Keratinocyte (primary cell): ENCODE measurements around the gene RNF215. TPM values are rescaled to one million over a fixed set of nuclear protein-coding genes. Genes with fewer than 3 reads are reported as not detected.
A peak's percentile ranks its signal among the peaks of the same experiment; 100 is the strongest.

Source experiments
- DNase-seq: peaks from one replicate; pipeline ENCODE4 v3.0.0-alpha.2; 2011; ENCODE audit warnings: low read depth, missing footprints, low spot score
- FAIRE-seq: peaks from 2 replicates; lab custom pipeline; 2011; peaks lifted over from hg19 to GRCh38; lab: Jason Lieb, UNC
- H2AFZ ChIP-seq: 2 replicates; pipeline ENCODE4 v1.6.0; 2012; ENCODE audit warnings: low read length, control low read depth, inconsistent platforms; ENCODE audit not compliant: control insufficient read depth
- H3K27ac ChIP-seq: 2 replicates; pipeline ENCODE4 v1.5.1; 2011; ENCODE audit warnings: low read length; ENCODE audit not compliant: control insufficient read depth, insufficient read depth
- H3K27me3 ChIP-seq: 3 replicates; pipeline ENCODE4 v1.6.0; 2011; ENCODE audit warnings: low read length; ENCODE audit not compliant: control insufficient read depth, insufficient read depth; ENCODE audit errors: extremely low read depth
- H3K36me3 ChIP-seq, 2 experiments: 2 replicates in 1 of 2; 3 replicates in 1 of 2; pipeline ENCODE4 v1.5.1; 2011; ENCODE audit warnings: low read length in 2 of 2, mild to moderate bottlenecking in 1 of 2; ENCODE audit not compliant: control insufficient read depth in 2 of 2, insufficient read depth in 2 of 2; ENCODE audit errors: extremely low read depth in 1 of 2
- H3K4me1 ChIP-seq: 3 replicates; pipeline ENCODE4 v1.5.1; 2011; ENCODE audit warnings: low read length; ENCODE audit not compliant: control insufficient read depth, insufficient read depth; ENCODE audit errors: extremely low read depth
- H3K4me2 ChIP-seq: 3 replicates; pipeline ENCODE4 v1.6.0; 2011; ENCODE audit warnings: low read depth, low read length; ENCODE audit not compliant: control insufficient read depth, insufficient read depth; ENCODE audit errors: extremely low read depth
- H3K4me3 ChIP-seq, 3 experiments: fragments of 200-600 bp in 1 of 3; sonication (generic) in 1 of 3; 2 replicates in 2 of 3; 3 replicates in 1 of 3; pipeline ENCODE4 v1.5.1; 2011 to 2016; ENCODE audit warnings: low read length in 3 of 3, mild to moderate bottlenecking in 3 of 3, control low read depth in 2 of 3, inconsistent platforms in 1 of 3, low read depth in 1 of 3, mixed read lengths in 1 of 3, mixed run types in 1 of 3, moderate library complexity in 1 of 3; ENCODE audit not compliant: control insufficient read depth in 2 of 3, insufficient read depth in 2 of 3; ENCODE audit errors: extremely low read depth in 1 of 3
- H3K79me2 ChIP-seq: 2 replicates; pipeline ENCODE4 v1.6.0; 2012; ENCODE audit warnings: low read length; ENCODE audit not compliant: control insufficient read depth, insufficient read depth
- H3K9ac ChIP-seq: 3 replicates; pipeline ENCODE4 v1.6.0; 2011; ENCODE audit warnings: low read length; ENCODE audit not compliant: control insufficient read depth, insufficient read depth; ENCODE audit errors: extremely low read depth
- H3K9me1 ChIP-seq: 3 replicates; pipeline ENCODE4 v1.6.0; 2011; ENCODE audit warnings: low read length; ENCODE audit not compliant: control insufficient read depth, insufficient read depth; ENCODE audit errors: extremely low read depth
- H3K9me3 ChIP-seq: 2 replicates; pipeline ENCODE4 v1.5.1; 2012; ENCODE audit warnings: low read depth, low read length; ENCODE audit not compliant: control insufficient read depth
- H4K20me1 ChIP-seq: 3 replicates; pipeline ENCODE4 v1.6.0; 2011; ENCODE audit warnings: low read length; ENCODE audit not compliant: control insufficient read depth, insufficient read depth; ENCODE audit errors: extremely low read depth
- CTCF ChIP-seq, 3 experiments: IDR thresholded peaks in 1 of 3; conservative IDR thresholded peaks in 1 of 3; optimal IDR thresholded peaks in 1 of 3; 2 replicates in 2 of 3; 3 replicates in 1 of 3; pipeline versions ENCODE3 to v1.5.1; 2011; ENCODE audit warnings: low read length in 3 of 3, mild to moderate bottlenecking in 3 of 3, moderate library complexity in 2 of 3, control low read depth in 1 of 3, inconsistent platforms in 1 of 3; ENCODE audit not compliant: insufficient read depth in 2 of 3; ENCODE audit errors: extremely low read depth in 1 of 3
- EZH2 ChIP-seq: IDR thresholded peaks from one replicate; pipeline ENCODE4 v1.6.1; 2012; ENCODE audit warnings: inconsistent platforms, mild to moderate bottlenecking, low read length, moderate library complexity
- dilution Hi-C: fragments of 300-500 bp; cut with MboI; formaldehyde crosslinking; loops from one replicate; pipeline ENCODE4 v1.7.0; 2020; ENCODE audit warnings: low sequenced_read_pairs; ENCODE audit not compliant: extremely low pct_ligation_motif_present
- polyA plus RNA-seq, 5 experiments: library from polyadenylated mRNA; depleted of rRNA in 3 of 5; stranded (reverse) in 3 of 5; stranded (forward) in 1 of 5; unstranded in 1 of 5; fragments of >200 nt; gene quantifications; 1 replicate in 1 of 5; 2 replicates in 3 of 5; 3 replicates in 1 of 5; pipeline versions ENCODE4 v1.2.1 to v1.2.3, GENCODE V29; 2011 to 2012; ENCODE audit warnings: missing spikeins in 2 of 5, low read depth in 1 of 5, low replicate concordance in 1 of 5

RNF215 gene
- polyA plus RNA-seq, 1 donor (not counting 4 experiments of a cell fraction or from before 2014, with no cell fraction given) = 8.3 TPM

GRCh38 chr22:30433773-30434172, 46.6 kb upstream of the RNF215 start:
- DNase-seq = no peak
- no peaks in the 10 kb centered on the region for H3K79me2 ChIP-seq
- peaks cover 15% of the 10 kb centered on the region for H3K4me1 ChIP-seq
- H3K27ac ChIP-seq = no peak overlapping the region
- H3K4me3 ChIP-seq = no peak overlapping the region
- no peaks in the 10 kb centered on the region for H4K20me1 ChIP-seq
- H3K36me3 ChIP-seq = no peaks in the 10 kb centered on the region
- dilution Hi-C loops = no loop called here
- no peak overlapping the region for H3K4me2 ChIP-seq
- peak; percentile 32 for FAIRE-seq
- no peaks in the 10 kb centered on the region for H3K27me3 ChIP-seq
- no peaks in the 10 kb centered on the region for H3K9me3 ChIP-seq
- H3K9me1 ChIP-seq = no peaks in the 10 kb centered on the region
- TF ChIP-seq CTCF (optimal IDR thresholded peaks at IDR 0.05 in 1 of 3, IDR thresholded peaks at IDR 0.05 in 1 of 3, conservative IDR thresholded peaks at IDR 0.05 in 1 of 3; ENCODE audit: extremely low read depth in 1 of 3, insufficient read depth in 2 of 3, low read length in 3 of 3) = no peak
- no peak for TF ChIP-seq EZH2
- no peak overlapping the region for H2AFZ ChIP-seq
- no peak overlapping the region for H3K9ac ChIP-seq

GRCh38 chr22:30433227-30433626, 46.0 kb upstream of the RNF215 start:
- dilution Hi-C loops = no loop called here
- Histone ChIP-seq H3K9me1 (no peaks in the 10 kb centered on the region), H3K4me2 (no peak overlapping the region), H3K36me3 (no peaks in the 10 kb centered on the region), H3K4me1 (peaks cover 15% of the 10 kb centered on the region), H3K27me3 (no peaks in the 10 kb centered on the region), H3K9ac (no peak overlapping the region), H3K79me2 (no peaks in the 10 kb centered on the region), H4K20me1 (no peaks in the 10 kb centered on the region), H3K27ac (no peak overlapping the region), H2AFZ (no peak overlapping the region), H3K9me3 (no peaks in the 10 kb centered on the region), H3K4me3 (no peak overlapping the region)
- TF ChIP-seq EZH2 (no peak), CTCF (optimal IDR thresholded peaks at IDR 0.05 in 1 of 3, IDR thresholded peaks at IDR 0.05 in 1 of 3, conservative IDR thresholded peaks at IDR 0.05 in 1 of 3; ENCODE audit: extremely low read depth in 1 of 3, insufficient read depth in 2 of 3, low read length in 3 of 3) (no peak)
- FAIRE-seq = no peak
- DNase-seq = no peak
